Dedifferentiated amniotic fluid mesenchymal stem cell (primary cell): ENCODE measurements around the gene CEP41.

Experiments
- DNase-seq: peaks from one replicate; pipeline ENCODE4 v3.0.0-alpha.2; 2016; ENCODE audit errors: extremely low spot score

CEP41 gene

DNA sequence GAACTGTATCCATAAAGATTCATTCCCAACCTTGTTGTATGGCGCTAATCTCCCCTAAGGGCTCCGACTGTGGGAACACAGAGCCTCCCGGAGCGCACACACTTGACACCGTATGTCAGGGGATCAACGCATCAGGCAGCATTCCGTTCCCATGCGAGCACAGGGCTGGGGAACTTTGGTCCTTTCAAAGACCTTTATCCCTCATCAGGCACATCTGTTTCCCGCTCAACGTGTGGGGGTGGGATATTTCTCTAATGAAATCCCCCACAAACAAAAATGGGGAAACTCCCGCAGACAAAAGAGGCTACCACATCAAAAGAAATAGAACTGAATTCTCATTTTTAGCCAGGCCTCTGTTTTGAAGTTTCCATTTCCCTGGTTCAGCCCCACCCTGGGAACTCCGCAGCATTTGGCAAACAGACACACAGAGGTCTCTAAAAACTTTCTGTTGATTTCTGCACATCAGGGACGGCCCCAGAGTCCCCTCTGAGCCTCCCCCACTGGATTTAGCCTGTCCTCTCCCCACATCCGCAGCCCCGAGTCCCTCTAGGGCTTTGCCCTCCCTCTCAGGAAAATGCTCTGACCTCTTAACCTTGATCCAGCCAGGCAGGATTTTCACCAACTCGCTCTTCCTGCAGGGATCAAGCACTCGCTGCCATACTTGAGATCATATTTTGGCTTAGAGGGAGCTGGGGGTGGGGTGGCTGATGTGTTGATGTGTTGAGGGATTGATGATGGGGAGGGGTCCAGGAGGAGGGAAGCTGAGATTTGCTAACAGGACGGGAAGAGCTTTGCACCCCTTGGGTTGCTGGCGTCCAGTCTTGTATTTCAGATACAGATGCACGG is 89.6 kb downstream of the CEP41 start:
- DNase-seq = no peak

DNA sequence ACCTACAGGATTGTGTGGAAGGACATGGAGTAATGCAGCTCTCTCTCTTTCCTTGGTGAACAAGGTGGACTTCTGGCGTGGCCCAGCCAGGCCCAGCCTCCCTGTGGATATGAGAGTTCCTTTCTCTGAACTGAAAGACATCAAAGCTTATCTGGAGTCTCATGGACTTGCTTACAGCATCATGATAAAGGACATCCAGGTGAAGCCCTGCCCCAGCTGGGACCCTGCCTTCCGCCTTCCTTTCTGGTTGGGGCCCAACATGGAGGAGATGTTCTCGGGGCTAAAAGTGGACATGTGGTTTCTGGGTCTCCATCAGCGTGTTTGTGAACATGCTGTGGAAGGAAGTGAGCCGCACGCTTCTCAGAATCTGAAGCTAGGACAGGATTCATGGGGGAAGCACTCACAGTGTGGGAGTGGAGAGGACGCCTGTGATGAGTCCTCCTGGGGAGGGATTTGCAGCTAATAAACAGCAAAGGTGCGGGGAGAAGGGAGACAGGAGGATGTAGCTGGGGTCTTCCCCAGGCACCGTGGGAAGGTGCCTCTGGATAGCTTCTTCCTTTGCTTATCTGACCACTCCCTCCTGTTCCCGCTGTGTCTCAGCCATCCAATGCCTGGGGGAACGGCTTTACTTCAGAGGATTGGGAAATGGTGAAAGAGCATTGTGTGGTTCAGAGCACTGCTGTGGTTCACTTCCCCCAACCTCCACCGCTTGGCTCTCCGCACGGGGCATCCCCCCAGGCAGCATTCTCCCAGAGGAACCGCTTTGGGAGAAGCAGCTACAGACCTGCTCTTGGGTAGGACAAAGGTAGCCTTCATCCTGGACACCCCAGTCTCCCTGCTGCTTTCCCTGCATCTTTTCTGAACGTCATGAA is 90.7 kb downstream of the CEP41 start:
- no peak for DNase-seq

DNA sequence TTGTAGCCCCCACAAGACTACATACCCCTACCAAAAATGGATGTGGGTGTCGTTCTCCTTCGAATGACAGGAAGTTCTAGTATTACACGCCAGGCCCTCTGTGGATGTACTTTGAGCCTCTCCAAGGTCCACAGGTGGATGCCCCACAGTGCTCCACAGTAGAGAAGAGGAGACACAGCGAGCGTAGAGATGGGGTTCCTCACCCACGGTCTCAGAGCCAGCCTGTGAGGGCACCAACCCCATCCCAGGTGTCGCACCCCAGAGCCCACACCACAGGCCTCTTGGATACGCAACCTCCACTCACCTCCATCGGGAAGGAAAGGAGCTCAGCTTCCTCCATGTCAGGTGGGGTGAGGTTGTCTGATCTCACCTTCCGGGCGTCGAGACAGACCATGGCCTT is 93.9 kb downstream of the CEP41 start:
- no peak for DNase-seq

DNA sequence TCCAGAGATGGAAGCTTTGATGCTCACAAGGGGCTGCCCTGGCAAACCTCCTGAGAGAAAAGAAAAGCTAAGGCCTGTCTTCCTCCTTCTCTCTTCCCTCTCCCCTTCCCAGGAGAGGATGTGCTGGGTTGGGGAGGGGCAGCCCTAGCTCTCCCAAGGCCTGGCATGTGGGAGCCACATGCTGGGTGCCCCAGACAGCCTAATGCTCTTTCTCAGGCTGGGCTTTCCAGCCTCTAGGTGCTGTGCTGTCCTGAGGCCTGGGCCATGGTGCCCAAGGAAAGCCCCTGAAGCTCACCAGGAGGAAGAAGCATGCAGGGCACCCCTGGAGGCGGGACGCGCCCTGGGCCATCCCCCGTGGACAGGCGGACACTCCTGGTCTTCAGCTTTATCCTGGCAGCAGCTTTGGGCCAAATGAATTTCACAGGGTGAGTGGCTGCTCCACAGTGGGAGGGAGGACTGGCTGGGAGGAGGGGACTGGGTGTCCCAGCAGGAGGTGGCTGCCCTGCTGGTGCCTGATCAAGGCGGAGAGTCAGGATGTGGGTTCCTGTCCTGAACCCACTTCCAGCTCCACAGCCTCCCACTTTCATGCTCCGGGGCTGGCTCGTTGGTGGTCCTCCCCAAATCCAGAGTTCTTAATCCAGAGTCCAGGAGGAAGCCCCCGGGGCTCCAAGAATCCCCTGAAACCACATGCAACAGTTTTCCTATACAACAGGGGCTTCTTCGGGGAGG is 94.5 kb downstream of the CEP41 start:
- no peak for DNase-seq

DNA sequence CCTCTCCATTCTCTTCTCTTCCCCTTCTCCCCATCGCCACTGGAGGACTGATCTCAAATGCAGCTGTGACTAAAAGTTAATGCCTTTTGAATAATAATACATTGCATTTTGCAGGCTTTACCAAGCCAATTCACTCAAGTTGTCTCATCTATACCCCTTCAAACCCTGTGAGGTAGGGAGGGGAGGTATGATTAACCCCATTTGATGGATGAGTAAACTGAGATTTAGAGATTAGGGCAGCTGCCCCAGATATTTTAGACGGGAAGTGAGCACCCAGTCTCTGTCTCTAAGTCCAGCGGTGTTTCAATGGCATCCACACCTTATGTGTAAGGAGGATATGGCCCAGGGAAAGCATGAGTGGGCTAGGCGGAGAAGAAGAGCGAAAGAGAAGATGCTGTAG is 95.1 kb downstream of the CEP41 start:
- DNase-seq = no peak

DNA sequence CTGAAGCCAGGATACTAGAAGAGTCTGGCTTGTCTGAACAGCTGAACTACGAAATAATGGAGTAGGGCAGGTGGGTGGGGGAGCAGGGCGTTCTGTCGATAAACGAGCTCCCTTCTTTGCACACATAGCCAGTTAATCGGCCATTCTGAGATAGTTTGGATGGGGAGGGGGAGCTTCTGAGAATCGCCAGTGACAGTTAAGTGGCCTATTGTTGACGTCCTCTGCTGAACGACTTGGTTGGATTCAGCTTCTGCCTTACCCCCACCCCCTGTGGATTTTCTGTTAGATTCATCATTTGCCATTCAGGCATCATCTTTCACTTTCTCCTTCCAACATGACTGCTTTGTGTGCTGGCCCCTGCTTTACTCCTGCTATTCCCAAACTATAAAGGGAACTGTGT is 95.7 kb downstream of the CEP41 start:
- DNase-seq = no peak

DNA sequence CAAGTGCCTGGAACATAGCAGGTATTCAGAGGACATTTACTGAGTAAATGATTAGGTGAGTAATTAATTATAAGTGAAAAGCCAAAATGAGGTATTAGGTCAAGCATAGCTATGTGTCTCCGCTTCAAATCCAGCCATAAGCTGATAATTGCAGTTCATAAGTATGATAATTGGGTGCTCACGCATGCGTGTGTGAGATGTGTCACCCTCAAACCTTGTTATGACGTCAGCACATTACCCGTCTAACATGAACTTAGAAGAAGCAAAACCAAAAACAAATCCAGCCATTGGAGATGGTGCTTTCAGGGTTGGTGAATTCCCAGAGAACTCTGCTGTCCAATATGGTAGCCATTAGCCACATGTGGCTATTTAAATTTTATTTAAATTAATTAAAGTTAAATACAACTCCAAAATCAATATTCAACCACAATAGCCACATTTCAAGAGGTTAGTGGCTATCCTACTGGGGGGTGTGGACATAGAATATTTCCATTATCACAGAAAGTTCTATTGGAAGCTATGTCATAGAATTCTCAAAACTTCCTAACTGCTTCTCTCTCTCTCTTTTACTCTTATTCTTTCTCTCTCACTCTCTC is 96.4 kb downstream of the CEP41 start, which contains the start of gene CPA5:
Gene CPA5, plus strand, starts transcription at position 546 of the 596 bp plus-strand sequence. CDS start 1,670 bp downstream, outside the sequence.
- DNase-seq = no peak
